HAP-1 (cell line): ENCODE results near the gene CCDC172.

Experiments
- DNase-seq, 2 experiments: peaks; one replicate each; pipeline ENCODE4 v3.0.0-alpha.2; 2016 to 2020; ENCODE audit warnings: low spot score in 2 of 2
- H3K27me3 ChIP-seq: fragments of 250-450 bp; sonication (Bioruptor Pico); 2 replicates; pipeline ENCODE4 v1.5.1; 2020; ENCODE audit warnings: low read depth, mild to moderate bottlenecking, moderate library complexity
- H3K36me3 ChIP-seq: fragments of 250-450 bp; sonication (Bioruptor Pico); replicated peaks from 2 replicates; pipeline ENCODE4 v1.5.1; 2020; ENCODE audit warnings: mild to moderate bottlenecking
- H3K4me1 ChIP-seq: fragments of 250-450 bp; sonication (Bioruptor Pico); 2 replicates; pipeline ENCODE4 v1.5.1; 2020; ENCODE audit warnings: mild to moderate bottlenecking
- H3K4me3 ChIP-seq: fragments of 250-450 bp; sonication (Bioruptor Pico); 2 replicates; pipeline ENCODE4 v1.5.1; 2020; ENCODE audit warnings: mild to moderate bottlenecking, moderate library complexity
- H3K9me3 ChIP-seq: fragments of 250-450 bp; sonication (Bioruptor Pico); 2 replicates; pipeline ENCODE4 v1.5.1; 2020; ENCODE audit warnings: mild to moderate bottlenecking, moderate library complexity
- in situ Hi-C: fragments of 300-500 bp; cut with MboI; formaldehyde crosslinking; loops from 3 replicates; pipeline ENCODE4 v1.14.3; 2020; ENCODE audit warnings: low sequenced_read_pairs, inconsistent platforms, mixed read lengths

The CCDC172 gene

GRCh38 chr10:116311016-116311415 is 13.2 kb upstream of the CCDC172 start:
- no peaks in the 10 kb centered on the region for H3K9me3 ChIP-seq
- H3K36me3 ChIP-seq, result no peaks in the 10 kb centered on the region
- H3K27me3 ChIP-seq, result no peaks in the 10 kb centered on the region
- DNase-seq, result no peak
- H3K4me1 ChIP-seq, result no peaks in the 10 kb centered on the region
- H3K4me3 ChIP-seq, result no peak overlapping the region
- in situ Hi-C loops, result no loop called here

DNA sequence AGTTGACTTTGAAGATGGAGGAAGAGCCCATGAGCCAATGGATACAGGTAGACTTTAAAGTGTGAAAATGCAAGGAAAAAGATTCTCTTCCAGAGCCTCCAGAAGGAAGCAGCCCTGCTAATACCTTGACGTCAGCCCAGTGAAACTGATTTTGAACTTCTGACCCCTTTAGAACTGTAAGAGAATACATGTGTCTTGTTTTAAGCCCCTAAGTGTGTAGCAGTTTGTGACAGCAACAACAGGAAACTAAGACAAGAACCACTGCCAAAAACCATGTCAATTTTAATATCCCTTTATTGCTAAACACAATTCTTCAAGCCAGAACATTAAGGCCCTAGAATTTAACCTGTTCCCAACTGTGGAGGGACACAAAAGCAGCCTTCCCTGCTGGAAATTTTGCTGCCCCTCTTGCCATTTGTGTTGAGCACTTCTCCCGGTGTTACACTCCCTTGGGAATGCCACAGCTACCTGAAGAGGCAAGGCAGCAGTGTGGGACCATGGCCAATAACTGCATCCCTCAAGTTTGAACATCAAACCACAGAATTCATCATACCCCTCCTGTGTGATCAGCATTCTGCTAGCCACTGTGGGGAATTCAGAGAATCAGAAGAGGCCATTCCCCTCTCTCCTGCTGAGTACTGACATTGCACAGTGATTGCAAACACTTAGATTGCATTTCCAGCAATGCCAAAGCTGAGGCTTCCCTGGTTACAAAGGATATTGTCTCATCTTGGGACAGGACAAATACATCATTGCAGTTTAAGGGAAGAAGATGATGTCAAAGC is 12.3 kb upstream of the CCDC172 start:
- Histone ChIP-seq H3K4me3 (no peak overlapping the region), H3K36me3 (no peaks in the 10 kb centered on the region), H3K27me3 (no peaks in the 10 kb centered on the region; the same call in 1 of the 2 replicates), H3K9me3 (no peaks in the 10 kb centered on the region), H3K4me1 (no peaks in the 10 kb centered on the region)
- no peak for DNase-seq
- in situ Hi-C loops, result no loop called here

DNA sequence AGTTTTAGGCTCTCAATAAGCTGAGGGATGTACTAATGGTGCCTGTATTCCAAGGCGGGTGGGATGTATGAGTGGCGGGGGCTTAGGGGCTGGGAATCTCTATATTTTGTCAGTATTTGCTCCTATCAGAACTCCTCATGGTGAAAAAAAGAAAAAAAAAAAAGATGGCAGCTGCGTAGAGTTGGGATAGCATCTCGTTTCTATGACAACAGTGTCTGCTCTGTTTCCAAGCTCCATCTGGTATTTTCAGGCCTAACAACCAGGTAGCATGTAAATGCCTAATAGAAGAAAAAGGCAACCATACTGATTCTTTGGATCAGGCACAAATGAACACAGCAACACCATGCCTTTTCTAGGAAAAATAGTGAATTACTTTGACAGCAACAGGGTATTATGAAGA is 11.7 kb upstream of the CCDC172 start:
- DNase-seq, result no peak
- Histone ChIP-seq H3K9me3 (no peaks in the 10 kb centered on the region), H3K36me3 (no peaks in the 10 kb centered on the region), H3K4me1 (no peaks in the 10 kb centered on the region), H3K4me3 (no peak overlapping the region), H3K27me3 (peaks cover 2% of the 10 kb centered on the region; the same call in 1 of the 2 replicates)
- in situ Hi-C loops, result no loop called here

DNA sequence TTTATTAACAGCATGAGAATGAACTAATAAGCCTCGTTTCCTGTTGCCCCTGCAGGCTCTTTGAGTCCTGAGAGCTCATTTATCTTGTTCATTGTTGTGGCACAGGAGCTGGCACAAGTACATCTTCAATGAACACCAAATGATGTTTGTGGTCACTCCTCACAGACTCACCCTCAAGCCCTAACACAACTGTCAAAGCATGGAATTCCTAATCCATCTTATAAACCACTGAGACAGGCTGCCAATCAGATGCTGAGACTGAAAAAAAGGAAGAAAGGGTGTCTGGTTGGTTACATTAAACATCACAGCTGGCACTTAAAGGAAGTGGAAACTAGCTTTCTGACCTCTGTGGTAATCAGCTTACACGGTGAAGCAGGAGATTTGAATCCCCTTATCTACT is 7.7 kb upstream of the CCDC172 start:
- no peaks in the 10 kb centered on the region for H3K36me3 ChIP-seq
- in situ Hi-C loops, result no loop called here

GRCh38 chr10:116324951-116325635 is 845 bp downstream of the CCDC172 start:
- in situ Hi-C loops, result no loop called here
- Histone ChIP-seq H3K36me3 (no peaks in the 10 kb centered on the region), H3K4me3 (no peak overlapping the region), H3K9me3 (no peaks in the 10 kb centered on the region), H3K27me3 (peaks cover 6% of the 10 kb centered on the region), H3K4me1 (0 out of 2 replicates have a peak, but pooled peaks cover 3% of the 10 kb centered on the region)
- DNase-seq, result peak; percentile 7 to 13

More for the DNA sequence above, 7.7 kb upstream of the CCDC172 start:
- DNase-seq, result no peak
- H3K4me1 ChIP-seq, result no peaks in the 10 kb centered on the region
- no peaks in the 10 kb centered on the region for H3K9me3 ChIP-seq
- H3K4me3 ChIP-seq, result no peak overlapping the region
- H3K27me3 ChIP-seq, result peaks cover 3% of the 10 kb centered on the region; the same call in 1 of the 2 replicates

GRCh38 chr10:116325987-116326386 is 1.7 kb downstream of the CCDC172 start:
- no peak for DNase-seq
- Histone ChIP-seq H3K4me1 (0 out of 2 replicates have a peak, but pooled peaks cover 3% of the 10 kb centered on the region), H3K36me3 (no peaks in the 10 kb centered on the region), H3K9me3 (no peaks in the 10 kb centered on the region), H3K4me3 (no peak overlapping the region), H3K27me3 (peaks cover 6% of the 10 kb centered on the region)
- in situ Hi-C loops, result no loop called here

- in situ Hi-C loops, result no loop called here
- Histone ChIP-seq H3K36me3 (no peaks in the 10 kb centered on the region), H3K27me3 (peaks cover 3% of the 10 kb centered on the region; the same call in 1 of the 2 replicates), H3K4me1 (0 out of 2 replicates have a peak, but pooled peaks cover 3% of the 10 kb centered on the region), H3K4me3 (no peak overlapping the region), H3K9me3 (no peaks in the 10 kb centered on the region)
- DNase-seq, result no peak
Observed at GRCh38 chr10:116329153-116329552, 4.9 kb downstream of the CCDC172 start.

DNA sequence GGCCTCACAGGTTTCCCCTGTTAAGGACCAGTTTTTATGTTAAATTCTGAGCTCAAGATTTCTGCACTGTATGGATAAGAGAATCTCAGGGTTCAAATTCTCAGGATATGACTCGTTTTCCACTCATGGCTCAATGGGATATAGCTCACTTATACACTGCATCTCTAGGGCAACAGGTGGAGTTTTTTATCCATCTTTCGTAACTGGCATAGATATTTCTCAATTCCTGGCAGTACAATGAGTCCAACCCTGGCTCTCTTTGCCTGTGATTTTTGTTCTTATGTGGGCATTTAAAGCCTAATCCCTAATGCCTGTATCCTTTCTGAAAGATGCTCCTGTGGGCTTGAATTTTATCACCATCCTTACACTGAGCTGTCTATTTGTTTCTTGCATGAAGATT is 7.6 kb downstream of the CCDC172 start:
- no peaks in the 10 kb centered on the region for H3K36me3 ChIP-seq
- in situ Hi-C loops, result no loop called here
- no peak overlapping the region for H3K4me3 ChIP-seq
- no peaks in the 10 kb centered on the region for H3K9me3 ChIP-seq
- no peak for DNase-seq
- no peaks in the 10 kb centered on the region for H3K27me3 ChIP-seq
- H3K4me1 ChIP-seq, result no peaks in the 10 kb centered on the region

DNA sequence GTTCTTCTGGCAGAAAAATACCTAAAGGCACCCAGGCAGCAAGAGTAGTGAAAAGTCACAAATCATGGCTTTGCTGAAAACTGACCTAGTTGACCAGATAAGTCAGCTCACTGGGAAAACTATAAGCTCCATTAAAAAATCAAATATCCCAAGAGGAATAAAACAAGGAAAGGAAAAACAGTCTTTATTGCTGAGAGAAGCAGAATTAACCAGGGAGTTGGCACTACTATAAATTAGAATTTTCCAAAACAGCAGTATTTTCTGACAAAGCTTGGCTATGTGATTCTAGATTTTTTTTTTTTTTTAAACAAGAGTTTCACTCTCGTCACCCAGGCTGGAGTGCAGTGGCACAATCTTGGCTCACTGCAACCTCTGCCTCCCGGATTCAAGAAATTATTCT is 12.6 kb downstream of the CCDC172 start:
- DNase-seq, result no peak

GRCh38 chr10:116352125-116352524 is 27.9 kb downstream of the CCDC172 start:
- no peak for DNase-seq
- in situ Hi-C loops, result no loop called here
- no peaks in the 10 kb centered on the region for H3K4me1 ChIP-seq

More for the DNA sequence above, 12.6 kb downstream of the CCDC172 start:
- Histone ChIP-seq H3K4me1 (no peaks in the 10 kb centered on the region), H3K4me3 (no peak overlapping the region), H3K36me3 (no peaks in the 10 kb centered on the region), H3K27me3 (no peaks in the 10 kb centered on the region), H3K9me3 (no peaks in the 10 kb centered on the region)
- in situ Hi-C loops, result no loop called here

DNA sequence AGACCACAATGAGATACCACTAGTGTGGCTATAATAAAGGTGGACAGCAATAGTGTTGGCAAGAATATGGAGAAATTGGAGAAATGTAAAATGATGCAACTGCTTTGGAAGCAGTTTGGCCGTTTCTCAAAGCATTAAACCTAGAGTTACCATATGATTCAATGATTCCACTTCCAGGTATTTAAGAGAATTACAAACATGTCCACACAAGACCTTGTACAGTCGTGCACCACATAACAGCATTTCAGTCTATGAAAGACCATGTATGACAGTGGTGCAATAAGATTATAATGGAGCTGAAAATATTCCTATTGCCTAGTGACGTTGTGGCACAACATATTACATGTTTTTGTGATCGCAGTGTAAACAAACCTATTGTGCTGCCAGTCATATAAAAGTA is 29.6 kb downstream of the CCDC172 start:
- H3K9me3 ChIP-seq, result no peaks in the 10 kb centered on the region
- in situ Hi-C loops, result no loop called here
- H3K4me1 ChIP-seq, result no peaks in the 10 kb centered on the region
- no peak overlapping the region for H3K4me3 ChIP-seq
- DNase-seq, result no peak
- H3K27me3 ChIP-seq, result 0 out of 2 replicates have a peak, but pooled peaks cover 1% of the 10 kb centered on the region
- H3K36me3 ChIP-seq, result no peaks in the 10 kb centered on the region

More at GRCh38 chr10:116352125-116352524, 27.9 kb downstream of the CCDC172 start:
- no peaks in the 10 kb centered on the region for H3K27me3 ChIP-seq
- no peak overlapping the region for H3K4me3 ChIP-seq
- no peaks in the 10 kb centered on the region for H3K9me3 ChIP-seq
- H3K36me3 ChIP-seq, result no peaks in the 10 kb centered on the region

DNA sequence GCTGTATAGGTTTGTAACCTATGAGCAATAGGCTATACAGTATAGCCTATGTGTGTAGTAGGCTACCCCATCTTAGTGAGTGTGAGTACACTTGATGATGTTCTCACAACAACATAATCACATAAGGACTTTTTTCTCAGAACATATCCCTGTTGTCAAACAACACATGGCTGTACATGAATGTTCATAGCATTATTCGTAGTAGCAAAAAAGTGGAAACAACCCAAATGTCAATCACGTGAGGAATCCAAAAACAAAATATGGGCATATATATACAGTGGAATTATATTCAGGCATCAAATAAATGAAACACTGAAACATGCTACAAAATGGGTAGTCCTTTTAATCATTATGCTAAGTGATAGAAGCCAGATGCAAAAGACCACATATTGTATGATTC is 31.1 kb downstream of the CCDC172 start:
- no peaks in the 10 kb centered on the region for H3K36me3 ChIP-seq
- H3K27me3 ChIP-seq, result 0 out of 2 replicates have a peak, but pooled peaks cover 3% of the 10 kb centered on the region
- H3K4me3 ChIP-seq, result no peak overlapping the region
- H3K4me1 ChIP-seq, result no peaks in the 10 kb centered on the region
- in situ Hi-C loops, result no loop called here
- DNase-seq, result no peak
- no peaks in the 10 kb centered on the region for H3K9me3 ChIP-seq

DNA sequence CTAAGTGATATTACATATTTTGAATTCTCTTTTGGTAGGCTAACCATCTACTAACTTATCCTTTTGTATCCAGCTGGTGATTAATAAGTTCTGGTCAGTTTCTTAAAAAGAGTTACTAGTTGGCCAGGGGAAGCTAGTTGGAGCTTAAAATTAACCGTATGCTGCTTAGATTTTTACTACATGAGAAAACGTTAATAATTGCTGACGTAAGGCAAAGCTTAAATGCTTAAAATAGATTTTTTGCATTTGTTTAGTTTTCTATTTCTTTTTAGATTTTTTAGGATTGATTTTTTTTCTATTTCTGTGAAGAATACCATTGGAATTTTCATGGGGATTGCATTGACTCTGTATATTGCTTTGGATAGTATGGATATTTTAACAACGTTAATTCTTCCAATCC is 32.6 kb downstream of the CCDC172 start:
- no peaks in the 10 kb centered on the region for H3K36me3 ChIP-seq
- in situ Hi-C loops, result no loop called here
- no peak for DNase-seq
- 0 out of 2 replicates have a peak, but pooled peaks cover 3% of the 10 kb centered on the region for H3K27me3 ChIP-seq
- no peaks in the 10 kb centered on the region for H3K9me3 ChIP-seq
- H3K4me1 ChIP-seq, result no peaks in the 10 kb centered on the region
- no peak overlapping the region for H3K4me3 ChIP-seq

- no peaks in the 10 kb centered on the region for H3K9me3 ChIP-seq
- in situ Hi-C loops, result no loop called here
- no peaks in the 10 kb centered on the region for H3K36me3 ChIP-seq
Observed at GRCh38 chr10:116364868-116365267, 40.6 kb downstream of the CCDC172 start.

More at GRCh38 chr10:116364868-116365267, 40.6 kb downstream of the CCDC172 start:
- DNase-seq, result no peak
- Histone ChIP-seq H3K4me3 (no peak overlapping the region), H3K4me1 (no peaks in the 10 kb centered on the region), H3K27me3 (no peaks in the 10 kb centered on the region)
